Non-pigmented ciliary epithelial cell (primary cell): ENCODE measurements around the gene HS2ST1.
A peak's percentile ranks its signal among the peaks of the same experiment; 100 is the strongest.
"Not testable (repeated sequence)": the region's sequence is repeated elsewhere in the genome, so short reads cannot be mapped to it uniquely, and the experiment has no call there.

Experiments used
- DNase-seq: peaks from one replicate; pipeline ENCODE4 v3.0.0-alpha.2; 2010; ENCODE audit warnings: low read depth

Gene HS2ST1

DNA sequence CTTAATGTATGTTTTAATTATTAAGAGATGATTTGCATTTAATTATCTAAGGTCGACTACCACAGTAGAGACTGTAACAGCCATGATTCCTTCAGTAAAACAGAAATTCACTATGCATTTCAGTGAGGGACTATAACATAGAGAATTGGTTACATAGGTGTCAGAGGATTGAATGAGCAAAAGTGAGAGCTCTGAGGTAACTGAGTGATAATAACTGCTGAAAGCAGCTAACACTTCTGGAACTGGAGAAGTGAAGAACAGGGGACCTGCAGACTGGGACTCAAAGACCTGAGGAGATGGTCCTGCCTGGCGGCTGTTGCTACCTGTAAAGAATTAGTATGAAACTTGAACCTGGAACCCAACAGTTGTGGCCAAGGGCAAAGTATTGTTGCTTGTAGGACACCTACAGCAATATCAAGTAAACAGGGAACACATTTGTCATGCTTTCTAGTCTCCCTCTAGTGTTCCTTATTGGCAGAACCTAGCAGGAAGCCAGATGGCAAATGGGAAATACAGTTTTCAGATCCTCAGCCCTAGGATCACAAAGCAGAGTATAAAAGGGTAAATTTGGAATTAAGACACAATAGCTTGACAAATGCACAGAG, 110.6 kb downstream of the HS2ST1 start:
- DNase-seq: no peak

DNA sequence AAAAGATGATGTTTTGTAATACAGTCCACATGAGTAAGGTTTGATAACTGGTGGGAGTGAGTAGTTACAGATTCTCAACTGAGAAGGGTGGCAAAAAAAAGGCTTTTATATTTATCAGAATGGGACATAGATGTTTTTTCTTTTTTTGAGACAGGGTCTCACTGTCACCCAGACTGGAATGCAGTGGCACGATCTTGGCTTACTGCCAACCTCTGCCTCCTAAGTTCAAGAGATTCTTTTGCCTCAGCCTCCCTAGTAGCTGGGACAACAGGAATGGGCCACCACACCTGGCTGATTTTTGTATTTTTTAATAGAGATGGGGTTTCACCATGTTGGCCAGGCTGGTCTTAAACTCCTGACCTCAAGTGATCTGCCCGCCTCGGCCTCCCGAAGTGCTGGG, 113.1 kb downstream of the HS2ST1 start:
- not testable (repeated sequence) for DNase-seq

DNA sequence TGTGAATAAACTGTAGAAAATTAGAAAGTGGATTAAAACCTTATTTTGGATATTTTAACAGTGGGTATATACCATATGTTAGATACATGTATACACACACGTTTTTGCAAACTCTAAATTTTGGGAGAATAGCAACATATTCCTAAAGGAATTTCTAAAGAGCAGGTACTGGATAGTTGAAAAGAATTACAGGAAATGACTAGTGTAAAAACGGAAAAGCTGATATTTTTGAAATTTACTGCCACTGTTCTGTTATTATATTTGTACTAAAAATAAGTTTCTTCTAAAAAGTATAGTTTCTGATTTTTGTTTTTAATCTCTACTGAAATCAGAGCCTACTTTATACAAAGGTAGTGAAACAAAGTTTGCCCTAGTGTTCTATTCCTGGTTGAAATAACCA, 114.1 kb downstream of the HS2ST1 start:
- no peak for DNase-seq

DNA sequence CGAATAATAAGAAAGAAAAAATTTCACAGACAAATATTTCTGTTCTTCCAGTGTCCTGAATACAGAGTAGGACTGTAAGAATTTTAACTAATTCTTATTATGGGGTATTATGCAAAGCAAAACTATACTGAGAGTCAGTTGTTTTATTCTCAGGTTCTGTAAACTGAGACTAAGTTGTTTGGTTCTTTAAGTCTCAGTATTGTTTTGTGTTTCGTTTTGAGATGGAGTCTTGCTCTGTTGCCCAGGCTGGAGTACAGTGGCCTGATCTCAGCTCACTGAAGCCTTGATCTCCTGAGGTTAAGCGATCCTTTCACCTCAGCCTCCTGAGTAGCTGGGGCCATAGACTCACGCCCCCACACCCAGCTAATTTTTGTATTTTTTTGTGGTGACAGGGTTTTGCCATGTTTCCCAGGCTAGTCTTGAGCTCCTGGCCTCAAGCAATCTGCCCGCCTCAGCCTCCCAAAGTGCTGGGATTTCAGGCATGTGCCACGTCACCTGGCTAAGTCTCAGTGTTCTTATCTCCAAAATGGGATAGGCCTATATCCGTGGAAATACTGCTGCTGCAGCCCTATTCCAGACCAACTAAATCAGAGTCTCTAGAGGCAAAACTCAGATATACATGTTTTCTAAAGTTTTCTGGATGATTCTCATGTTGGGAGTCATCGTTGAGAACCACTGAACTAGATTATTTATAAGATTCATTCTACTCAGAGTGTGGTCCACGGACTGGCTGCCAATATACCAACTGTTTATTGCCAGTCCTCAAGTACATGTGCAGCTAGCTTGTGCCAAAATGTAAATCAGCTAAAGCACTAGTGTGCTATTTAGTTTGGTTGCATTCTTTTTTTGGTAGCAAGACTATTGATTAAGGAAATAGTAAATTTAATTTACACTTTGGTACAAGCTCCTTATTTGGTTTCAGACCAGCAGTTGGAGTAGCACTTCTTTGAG, 116.6 kb downstream of the HS2ST1 start:
- no peak for DNase-seq

DNA sequence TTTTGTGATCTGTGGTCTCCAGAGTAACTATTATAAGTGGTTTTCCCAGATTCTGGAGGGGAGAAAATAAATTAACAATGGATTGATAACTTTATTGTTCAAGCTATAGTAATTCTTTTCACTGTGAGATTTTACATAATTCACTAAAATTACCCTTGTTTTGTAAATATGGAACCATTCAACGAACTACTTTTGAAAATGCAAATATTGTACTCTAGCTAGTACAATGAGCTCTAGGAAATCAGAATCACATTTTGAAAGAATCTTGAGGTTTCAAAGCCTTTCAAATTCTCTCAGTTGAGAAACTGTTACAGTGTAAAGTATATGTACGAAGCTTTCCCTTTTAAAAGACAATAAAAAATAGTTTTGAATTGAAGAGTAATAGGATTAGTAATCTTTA, 119.9 kb downstream of the HS2ST1 start:
- no peak for DNase-seq

DNA sequence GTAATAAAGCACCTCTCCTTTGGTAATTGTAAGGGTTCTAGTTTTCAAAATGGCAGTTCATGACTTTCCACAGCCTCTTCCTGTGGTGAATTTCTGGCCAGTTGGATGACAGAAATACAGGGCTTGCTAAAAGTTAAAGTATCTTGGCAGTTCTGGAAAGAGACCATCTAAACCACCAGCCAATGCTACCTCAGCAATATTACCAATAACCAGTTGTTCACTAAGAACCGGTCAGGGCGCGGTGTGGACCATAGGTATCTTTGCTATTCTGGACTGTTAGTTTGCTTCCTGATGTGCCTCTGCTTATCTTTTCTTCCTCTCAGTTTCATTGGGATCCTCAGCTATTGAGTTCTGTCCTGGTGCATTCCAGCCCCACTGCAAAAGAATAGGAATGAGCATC, 124.7 kb downstream of the HS2ST1 start:
- DNase-seq: no peak

DNA sequence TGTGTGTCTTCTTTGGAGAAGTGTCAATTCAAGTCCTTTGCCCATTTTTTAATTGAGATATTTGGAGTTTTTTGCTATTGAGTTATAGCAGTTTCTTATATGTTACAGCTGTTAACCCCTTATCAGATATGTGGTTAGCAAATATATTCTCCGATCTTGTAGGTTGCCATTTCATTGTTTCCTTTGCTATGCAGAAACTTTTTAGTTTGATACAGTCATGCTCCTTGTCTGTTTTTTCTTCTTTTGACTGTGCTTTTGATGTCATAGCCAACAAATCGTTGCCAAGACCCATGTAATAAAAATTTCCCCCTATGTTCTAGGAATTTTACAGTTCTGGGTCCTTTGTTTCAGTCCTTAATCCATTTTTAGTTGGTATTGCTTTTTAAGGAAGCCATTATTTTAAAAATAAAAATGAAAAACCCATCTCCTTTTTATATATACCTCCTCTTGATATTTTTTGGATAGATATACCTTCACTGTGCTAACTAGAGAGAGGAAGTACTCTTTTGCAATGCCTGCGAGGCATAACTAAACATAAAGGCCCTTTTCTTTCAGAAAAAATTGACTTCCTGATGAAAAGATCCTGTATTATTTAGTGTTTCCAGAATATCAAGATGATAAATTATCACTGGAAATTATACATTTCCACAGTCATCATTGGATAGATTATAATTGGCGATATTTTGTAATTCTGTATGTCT, 127.8 kb downstream of the HS2ST1 start:
- no peak for DNase-seq

DNA sequence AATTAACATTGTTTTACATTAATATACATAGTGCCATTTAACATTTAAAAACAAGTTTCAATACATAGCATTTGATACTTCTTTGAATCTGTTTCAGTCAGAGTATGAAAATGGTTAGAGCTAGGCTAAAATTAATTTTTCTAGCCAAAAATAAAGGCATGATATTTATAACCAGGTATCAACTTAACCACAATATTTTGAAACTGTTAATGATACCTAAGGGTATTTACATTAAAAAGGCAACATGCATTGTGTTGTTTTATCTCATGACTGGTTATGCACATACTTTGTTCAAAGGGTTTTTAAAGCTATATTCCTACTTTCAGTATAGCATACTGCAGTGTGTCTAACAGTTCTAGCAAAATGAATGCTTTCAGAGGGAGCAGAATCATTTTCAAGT, 130.0 kb downstream of the HS2ST1 start:
- DNase-seq: no peak

DNA sequence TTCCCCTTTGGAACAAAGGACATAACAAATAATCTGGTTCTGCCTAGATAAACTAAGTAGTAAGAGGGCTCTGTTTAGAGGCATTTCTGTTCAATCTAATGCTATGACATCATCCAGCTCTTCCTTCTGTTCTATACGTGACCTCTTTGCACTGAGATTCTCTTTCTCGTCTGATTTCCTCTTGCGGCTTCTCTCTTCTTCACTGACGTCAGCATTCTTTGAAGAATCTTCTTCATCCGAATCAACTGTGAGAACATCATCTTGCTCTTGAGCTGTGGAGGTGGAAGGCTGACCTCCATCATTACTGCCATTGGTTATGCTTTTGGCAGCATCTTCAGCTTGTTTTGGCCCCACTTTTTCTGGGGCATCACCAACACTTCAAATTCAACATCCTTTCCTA, 130.4 kb downstream of the HS2ST1 start:
- DNase-seq: no peak

DNA sequence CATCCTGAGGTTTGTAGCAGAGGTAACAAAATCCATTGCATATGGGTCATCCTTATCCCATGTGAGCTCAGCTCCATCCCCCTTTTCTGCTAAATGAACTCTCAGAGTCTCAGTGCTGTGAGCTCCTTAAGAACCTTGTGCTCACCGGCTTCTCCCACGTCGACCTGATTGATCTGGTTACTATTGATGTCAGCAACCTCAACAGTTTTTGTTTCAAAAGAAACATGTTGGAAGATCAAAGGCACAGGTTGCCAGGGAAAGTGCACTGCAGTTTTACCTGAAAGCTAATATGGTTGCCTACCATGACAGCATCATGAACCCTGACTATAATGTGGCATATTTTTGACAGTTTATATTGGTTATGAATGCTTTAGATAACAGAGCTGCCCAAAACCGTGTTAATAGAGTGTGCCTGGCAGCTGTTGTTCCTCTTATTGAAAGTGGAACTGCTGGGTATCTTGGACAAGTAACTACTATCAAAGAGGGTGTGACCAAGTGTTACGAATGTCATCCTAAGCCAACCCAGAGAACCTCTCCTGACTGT, 131.4 kb downstream of the HS2ST1 start:
- DNase-seq: peak; percentile 10

DNA sequence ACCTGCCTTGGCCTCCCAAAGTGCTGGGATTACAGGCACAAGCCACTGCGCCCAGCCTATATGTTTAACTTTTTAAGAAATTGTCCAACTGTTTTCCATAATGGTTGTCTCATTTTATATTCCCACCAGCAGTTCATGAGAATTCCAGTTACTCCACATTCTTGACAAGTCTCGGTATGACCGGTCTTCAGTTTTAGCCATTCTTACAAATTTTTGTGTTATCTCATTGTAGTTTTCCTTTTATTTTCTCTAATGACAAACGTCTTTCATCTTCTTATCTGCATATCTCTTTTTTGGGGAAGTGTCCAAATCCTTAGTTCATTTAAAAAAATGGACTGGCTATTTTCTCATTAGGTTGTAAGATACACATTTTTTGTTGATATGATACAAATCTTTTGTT, 132.5 kb downstream of the HS2ST1 start:
- no peak for DNase-seq

DNA sequence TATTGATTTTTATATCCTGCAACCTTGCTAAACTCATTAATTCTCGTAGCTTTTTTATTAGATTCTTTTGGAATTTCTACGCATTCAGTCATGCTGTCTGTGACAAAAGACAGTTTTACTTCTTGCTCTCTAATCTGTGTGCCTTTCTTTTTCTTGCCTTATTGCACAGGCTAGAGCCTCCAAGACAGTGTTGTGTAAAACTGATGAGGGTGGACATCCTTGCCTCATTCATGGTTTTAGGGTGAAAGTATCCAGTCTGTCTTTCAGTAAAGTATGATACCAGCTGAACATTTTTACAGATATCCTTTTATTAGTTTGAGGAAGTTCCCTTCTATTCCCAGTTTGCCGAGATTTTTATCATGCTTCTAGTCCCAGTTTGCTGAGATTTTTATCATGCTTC, 133.8 kb downstream of the HS2ST1 start:
- no peak for DNase-seq

DNA sequence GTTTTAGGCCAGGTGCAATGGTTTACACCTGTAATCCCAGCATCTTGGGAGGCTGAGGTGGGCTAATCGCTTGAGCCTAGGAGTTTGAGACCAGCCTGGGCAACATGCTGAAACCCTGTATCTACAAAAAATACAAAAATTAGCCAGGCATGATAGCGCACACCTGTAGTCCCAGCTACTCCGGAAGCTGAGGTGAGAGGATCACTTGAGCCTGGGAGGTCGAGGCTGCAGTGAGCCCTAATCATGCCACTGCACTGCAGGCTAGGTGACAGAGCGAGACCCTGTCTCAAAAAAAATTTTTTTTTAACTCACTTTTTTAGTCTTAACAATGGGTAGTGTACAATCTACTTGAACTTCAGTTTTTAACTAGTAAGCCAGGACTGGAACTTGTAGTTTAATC, 137.5 kb downstream of the HS2ST1 start:
- no peak for DNase-seq

DNA sequence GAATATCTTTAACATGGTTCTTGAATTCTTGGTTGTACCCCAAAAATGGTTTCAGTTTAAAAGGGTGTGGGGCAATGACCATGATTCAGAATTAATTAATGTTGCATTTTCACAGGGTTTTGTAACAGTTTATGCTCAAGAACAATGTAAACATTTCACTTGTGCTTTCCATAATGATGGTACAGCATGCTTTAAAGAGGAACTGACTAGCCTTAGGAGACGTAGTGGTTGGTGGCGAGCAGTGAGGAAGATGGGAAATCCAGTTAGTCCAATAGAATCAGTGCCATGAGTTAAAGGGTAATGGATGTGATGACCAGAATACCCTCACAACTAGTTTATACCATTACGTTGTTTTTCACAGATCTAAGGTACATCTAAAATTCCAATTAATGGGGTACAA, 138.0 kb downstream of the HS2ST1 start:
- no peak for DNase-seq

DNA sequence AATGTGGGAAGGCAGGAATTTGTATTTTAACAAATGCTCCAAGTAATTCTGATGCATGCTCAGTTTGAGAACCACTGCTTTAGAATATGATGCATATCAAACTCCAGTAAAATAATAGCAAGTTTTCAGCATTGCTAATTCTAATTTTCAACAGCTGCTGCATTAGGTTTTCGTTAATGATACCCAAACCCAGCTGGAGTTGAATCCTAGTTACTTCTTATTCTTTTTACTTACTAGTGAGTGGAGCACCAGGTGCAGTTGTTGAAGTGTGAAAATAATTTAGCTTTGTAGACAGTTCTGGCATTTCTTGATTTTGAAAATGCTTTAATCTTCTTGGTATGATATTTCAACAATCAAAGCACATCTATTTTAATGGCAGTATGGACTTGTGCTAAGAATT, 138.5 kb downstream of the HS2ST1 start:
- DNase-seq: no peak

DNA sequence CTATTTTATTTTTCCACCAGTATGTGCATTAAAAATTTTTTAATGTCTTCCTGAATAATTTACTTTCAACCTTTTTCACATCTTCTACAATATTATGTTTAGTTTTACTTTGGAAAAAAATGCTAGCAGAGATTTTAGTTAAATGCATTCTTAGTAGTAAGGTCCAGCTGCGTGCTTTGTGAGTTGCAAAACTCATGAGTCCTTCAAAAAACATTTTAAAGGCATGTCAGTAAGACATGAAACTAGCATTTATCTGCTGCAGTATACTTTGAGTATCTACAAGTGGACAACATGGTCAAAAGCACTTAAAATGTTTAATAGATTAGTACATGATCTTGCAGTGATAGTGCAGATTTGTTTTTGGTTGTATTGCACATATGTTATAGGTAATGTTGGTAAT, 139.0 kb downstream of the HS2ST1 start:
- no peak for DNase-seq

DNA sequence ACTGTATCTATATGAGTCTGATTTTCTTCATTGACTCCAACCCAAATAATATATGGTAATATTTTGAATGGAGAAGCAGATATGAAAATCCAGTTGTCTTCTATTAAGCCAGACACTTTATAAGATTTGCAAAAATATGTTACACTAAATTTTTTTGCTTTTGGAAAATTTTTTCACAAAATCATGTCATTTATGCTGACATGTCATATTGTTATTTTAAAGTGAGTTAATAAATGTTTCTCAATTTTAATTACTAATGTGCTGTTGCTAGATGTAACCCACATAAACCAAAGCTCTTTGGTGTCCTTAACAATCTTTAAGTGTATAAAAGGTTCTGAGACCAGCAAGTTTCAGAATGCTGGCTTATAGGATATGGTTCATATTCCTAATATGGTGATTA, 142.5 kb downstream of the HS2ST1 start:
- DNase-seq: no peak

DNA sequence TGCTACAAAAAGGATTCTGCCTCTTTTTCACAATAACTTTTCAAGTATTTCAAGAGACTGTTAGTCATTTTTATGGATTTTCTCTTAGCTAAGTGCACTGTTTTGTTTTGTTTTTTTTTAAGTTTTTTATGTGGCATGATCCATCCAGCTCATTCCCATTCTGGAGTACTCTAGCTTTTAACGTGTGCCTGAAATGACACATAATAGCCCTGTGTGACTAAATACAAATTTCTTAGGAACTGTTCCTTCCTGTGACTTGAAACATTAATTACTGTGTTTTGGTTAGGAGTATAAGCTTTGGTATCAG, 143.9 kb downstream of the HS2ST1 start:
- no peak for DNase-seq

DNA sequence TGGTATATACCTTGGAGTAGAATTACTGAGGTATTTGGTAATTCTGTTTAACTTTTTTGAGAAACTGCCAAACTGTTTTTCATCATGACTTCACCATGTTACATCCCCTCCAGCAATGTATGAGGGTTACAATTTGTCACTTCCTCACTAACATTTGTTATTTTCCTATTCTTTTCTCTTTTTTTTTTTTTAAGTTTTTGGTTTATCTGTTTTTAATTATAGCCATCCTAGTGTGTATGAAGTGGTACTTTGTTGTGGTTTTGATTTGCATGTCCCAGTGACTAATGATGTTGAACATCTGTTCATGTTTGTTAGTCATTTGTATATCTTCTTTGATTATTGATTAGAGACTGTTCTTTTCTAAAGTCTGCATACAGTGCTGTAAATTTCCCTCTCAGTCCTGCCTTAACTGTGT, 147.3 kb downstream of the HS2ST1 start:
- DNase-seq: no peak

DNA sequence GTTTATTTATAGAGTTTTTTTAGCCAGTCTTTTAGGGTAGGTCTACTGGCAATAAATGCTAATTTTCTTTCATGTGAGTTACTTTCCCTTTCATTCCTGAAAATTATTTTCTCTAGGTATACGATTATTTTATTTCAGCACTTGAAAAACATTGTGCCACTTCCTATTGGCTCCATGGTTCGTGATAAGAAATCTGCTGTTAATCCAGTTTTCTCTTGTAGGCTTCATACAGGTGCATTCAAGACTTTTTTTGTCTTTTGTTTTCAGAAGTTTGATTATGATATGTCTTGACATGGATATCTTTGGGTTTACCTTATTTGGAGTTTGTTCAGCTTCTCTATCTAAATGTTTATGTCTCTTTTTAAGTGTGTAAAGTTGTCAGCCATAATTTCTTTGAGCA, 148.3 kb downstream of the HS2ST1 start:
- DNase-seq: no peak

DNA sequence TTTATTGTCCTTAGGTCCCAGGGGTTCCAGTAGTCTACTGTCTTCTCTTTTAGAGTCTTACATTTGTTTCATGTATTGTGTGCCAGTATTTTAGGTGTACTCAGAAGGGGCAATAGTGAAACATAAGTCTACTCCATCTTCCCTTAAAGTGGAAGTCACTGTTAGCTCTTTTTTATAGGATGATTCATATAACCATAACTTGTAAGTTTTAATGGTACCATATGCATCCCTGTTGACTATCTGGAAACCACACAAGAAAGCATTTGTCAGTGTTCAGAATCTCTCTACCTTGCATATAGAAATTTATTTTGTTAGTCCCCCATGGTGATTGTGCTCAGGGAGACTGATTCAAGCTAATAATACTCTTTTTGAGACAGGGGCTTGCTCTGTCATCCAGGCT, 149.9 kb downstream of the HS2ST1 start:
- DNase-seq: no peak

DNA sequence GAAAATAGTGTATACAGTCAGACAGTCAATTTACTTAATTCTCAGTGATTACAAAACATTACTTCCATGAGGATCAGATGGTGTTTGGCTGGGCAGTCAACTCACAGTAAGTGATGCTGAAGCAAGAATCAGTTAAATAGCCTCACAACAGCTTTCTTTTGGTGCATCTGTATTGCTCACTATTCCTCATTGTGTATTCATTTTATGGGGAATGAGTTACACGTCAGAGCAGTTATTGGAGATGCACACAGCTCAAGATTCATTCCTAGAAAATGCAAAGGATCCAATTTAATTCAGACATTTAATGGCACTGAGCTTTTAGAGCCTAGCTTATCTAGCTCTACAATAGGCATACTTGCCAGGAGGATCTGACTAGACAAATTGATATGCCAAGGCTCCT, 150.6 kb downstream of the HS2ST1 start:
- no peak for DNase-seq

DNA sequence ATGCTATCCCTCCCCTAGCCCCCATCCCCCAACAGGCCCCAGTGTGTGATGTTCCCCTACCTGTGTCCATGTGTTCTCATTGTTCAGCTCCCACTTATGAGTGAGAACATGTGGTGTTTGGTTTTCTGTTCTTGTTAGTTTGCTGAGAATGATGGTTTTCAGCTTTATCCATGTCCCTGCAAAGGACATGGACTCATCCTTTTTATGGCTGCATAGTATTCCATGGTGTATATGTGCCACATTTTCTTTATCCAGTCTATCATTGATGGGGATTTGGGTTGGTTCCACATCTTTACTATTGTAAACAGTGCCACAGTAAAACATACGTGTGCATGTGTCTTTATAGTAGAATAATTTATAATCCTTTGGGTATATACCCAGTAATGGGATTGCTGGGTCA, 152.3 kb downstream of the HS2ST1 start:
- DNase-seq: not testable (repeated sequence)
